Measurements from ENCODE around the gene CCDC197. TPM values are rescaled to one million over a fixed set of nuclear protein-coding genes. Genes with fewer than 3 reads are reported as not detected.

Gene CCDC197
- total RNA-seq, 3 donors from 2014 or later, result not detected

DNA sequence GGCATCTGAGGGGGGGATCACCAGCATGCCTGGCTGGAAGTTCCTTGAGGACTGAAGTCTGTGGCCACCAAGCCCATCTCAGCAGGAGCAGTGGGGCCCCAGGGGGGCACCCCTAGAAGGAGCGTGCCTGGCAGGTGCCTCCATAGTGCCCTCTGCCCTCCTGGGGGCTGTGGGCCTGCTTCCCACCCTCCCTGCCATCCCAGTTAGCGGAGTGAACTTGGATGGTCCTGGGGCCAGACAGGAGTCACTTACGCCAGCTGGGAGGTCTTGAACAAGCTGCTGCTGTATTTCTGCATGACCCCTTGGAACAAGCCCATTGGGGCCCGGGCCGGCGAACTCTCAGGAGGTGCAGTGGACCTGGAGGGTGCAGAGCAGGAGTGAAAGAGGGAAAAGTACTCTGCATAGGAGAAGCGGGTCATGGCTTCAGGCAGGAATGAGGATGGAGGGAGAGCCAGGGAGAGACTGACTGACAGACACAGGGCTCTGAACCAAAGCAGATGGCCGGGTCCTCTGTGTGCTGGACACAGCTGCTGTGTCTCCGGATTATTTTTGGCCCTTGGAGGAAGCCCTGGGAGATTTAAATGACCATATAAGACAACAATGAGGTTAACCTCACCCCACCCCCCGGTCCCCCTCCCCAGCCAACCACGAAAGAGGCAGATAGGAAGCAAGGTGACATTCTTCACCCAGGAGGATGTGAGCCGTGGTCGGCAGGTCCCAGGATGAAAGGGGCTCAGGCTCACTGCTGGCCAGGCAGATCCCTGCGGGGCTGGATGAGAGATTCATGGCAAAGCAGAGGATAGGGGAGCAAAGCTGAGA, 40.4 kb upstream of the CCDC197 start:
- H3K9me3 ChIP-seq, result no peaks in the 10 kb centered on the region
- intact Hi-C loops (cut with DNase I, micrococcal nuclease), result no loop called here
- H3K4me3 ChIP-seq, result no peak overlapping the region

DNA sequence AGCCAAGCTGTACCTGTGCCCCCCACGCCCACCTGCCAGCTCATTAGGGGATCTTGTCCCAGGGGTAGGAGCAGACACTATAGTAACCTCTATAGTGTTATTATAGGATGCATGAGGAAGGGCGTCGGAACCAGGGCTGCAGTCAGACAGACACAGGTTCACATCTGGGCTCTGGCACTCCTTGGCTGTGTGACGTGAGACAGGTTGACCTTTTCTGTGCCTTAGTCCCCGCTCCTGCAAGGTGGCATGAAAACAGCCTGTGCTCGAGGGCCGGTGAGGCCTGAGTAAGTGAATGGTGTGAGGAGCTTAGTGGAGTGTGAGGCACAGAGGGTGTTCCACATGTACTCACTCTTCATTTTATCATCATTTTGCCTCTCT, 39.8 kb upstream of the CCDC197 start:
- intact Hi-C loops (cut with DNase I, micrococcal nuclease), result no loop called here
- no peak overlapping the region for H3K4me3 ChIP-seq
- peaks cover 14% of the 10 kb centered on the region for H3K4me1 ChIP-seq (ENCODE audit: low read depth)
- H3K9me3 ChIP-seq, result no peaks in the 10 kb centered on the region
- DNase-seq (no peak), ATAC-seq (no peak)
- TF ChIP-seq, protein P1, sequence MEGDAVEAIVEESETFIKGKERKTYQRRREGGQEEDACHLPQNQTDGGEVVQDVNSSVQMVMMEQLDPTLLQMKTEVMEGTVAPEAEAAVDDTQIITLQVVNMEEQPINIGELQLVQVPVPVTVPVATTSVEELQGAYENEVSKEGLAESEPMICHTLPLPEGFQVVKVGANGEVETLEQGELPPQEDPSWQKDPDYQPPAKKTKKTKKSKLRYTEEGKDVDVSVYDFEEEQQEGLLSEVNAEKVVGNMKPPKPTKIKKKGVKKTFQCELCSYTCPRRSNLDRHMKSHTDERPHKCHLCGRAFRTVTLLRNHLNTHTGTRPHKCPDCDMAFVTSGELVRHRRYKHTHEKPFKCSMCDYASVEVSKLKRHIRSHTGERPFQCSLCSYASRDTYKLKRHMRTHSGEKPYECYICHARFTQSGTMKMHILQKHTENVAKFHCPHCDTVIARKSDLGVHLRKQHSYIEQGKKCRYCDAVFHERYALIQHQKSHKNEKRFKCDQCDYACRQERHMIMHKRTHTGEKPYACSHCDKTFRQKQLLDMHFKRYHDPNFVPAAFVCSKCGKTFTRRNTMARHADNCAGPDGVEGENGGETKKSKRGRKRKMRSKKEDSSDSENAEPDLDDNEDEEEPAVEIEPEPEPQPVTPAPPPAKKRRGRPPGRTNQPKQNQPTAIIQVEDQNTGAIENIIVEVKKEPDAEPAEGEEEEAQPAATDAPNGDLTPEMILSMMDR (IDR thresholded peaks at IDR 0.05), result no peak
- no peaks in the 10 kb centered on the region for H3K36me3 ChIP-seq (ENCODE audit: low read depth)

More for the DNA sequence above, 40.4 kb upstream of the CCDC197 start:
- ATAC-seq (no peak), DNase-seq (no peak)
- TF ChIP-seq, protein P1 (IDR thresholded peaks at IDR 0.05), result no peak
- H3K4me1 ChIP-seq (ENCODE audit: low read depth), result peaks cover 14% of the 10 kb centered on the region
- no peaks in the 10 kb centered on the region for H3K36me3 ChIP-seq (ENCODE audit: low read depth)

DNA sequence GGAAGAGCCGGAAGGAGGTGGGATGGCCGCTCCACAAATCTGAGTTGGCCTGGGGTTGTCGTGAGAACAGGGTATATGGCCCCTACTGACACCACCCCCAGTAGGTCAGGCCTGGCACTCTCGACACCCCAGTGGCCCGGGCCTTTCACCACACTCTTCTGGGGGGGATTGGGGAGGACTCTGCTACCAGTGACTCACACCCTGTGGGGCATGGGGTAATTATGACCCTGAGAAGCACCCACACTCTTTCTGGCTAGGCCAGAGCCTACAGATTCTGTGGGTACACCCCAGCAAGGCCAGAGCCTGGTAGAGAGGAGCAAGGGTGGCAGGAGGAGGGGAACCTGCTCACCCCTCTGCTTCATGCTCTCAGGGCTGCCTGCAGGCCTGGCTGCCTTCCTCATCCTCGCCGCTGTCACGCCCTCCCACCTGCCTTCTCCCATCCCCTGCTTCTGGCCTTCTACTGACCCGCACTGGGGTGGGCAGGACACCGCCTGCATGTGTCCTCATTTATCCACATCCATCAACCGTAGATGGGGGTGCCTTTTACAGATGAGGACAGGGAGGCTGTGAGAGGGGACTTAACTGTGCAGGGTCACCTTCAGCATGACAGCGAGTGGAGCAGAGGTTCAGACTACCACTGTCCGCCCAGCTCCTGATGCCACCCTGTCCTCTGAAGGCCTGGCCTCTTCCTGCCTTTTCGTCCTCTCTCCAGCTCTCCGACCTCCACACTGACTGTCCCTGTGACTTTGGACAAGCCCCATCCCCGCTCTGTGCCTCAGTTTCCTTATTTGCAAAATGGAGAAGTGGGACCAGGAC, 39.1 kb upstream of the CCDC197 start:
- Histone ChIP-seq H3K4me1 (ENCODE audit: low read depth) (peaks cover 14% of the 10 kb centered on the region), H3K9me3 (no peaks in the 10 kb centered on the region), H3K4me3 (no peak overlapping the region), H3K36me3 (ENCODE audit: low read depth) (no peaks in the 10 kb centered on the region)
- intact Hi-C loops (cut with DNase I, micrococcal nuclease), result no loop called here
- no peak for DNase-seq
- TF ChIP-seq, protein P1 (IDR thresholded peaks at IDR 0.05), result no peak
- ATAC-seq, result no peak

DNA sequence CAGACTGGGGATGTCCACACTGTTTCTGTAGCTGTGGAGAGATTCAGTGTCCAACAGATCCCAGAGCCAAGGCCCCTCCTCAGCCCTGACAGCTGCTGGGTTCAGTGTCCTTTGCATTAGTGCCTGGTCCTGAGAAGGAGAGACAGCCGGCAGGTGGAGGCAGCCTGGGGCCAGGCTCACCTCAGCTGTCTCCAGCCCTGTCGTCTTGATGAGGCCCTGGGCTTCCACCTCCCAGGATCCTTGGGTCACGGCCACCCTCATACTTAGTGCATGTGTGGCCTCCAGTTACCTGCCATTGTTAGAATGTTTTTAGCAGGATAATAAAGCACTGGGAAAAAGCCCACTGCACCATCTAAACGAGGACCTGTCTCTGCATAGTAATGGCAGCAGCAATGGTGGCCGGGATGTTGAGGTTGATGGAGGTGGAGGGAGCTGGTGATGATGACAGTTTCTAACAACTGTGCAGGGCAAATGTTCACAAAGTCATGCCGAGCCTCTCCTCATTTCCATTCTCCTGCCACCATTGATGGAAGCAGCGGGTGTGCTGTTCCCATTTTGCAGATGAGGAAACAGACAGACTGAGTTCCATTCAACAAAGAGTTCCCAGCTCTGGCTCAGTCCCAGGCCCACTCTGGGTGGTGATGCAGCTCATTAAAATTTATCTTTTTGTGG, 38.4 kb upstream of the CCDC197 start:
- peaks cover 14% of the 10 kb centered on the region for H3K4me1 ChIP-seq (ENCODE audit: low read depth)
- TF ChIP-seq, protein P1 (IDR thresholded peaks at IDR 0.05), result no peak
- intact Hi-C loops (cut with DNase I, micrococcal nuclease), result no loop called here
- no peaks in the 10 kb centered on the region for H3K9me3 ChIP-seq
- H3K36me3 ChIP-seq (ENCODE audit: low read depth), result no peaks in the 10 kb centered on the region
- no peak for DNase-seq
- ATAC-seq, result no peak
- no peak overlapping the region for H3K4me3 ChIP-seq

DNA sequence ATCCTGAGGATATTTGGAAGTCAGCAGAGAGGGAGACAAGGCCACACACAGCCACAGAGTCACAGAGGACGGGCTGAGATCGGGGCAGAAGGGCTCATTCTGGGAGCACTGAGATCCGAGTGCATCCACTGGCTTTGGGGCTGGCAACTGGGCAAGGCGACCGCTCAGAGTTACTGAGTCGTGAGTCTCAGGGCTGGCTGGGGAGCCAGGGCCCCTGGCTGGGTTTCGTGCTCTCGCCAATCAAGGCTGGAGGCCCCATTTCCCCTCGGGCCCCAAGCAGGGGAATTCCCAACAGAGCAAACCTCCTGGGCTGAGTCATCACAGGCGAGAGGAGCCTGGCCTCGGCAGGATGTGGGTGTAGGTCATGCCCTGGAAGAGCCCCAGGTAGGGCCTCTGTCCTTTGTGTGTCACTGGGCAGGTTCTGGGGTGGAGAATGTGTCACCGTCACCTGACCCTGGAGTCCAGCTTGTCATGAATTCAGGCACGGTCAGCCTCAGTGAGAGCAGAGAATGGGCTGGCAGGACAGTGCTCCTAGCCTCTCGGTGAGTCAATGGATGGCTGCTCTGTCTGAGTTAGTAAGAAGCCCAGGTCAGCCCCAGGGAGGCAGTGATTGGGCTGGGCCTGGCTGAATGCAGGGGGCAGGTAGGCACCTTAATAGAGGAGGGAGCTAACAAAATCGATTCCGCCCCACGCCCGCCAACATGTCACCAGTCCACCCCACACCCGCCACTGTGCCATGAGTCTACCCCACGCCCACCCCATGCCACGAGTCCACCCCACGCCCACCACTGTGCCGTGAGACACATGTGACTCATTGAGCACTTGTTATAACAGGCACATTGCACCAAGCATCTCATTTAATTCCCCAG, 37.6 kb upstream of the CCDC197 start:
- intact Hi-C loops (cut with DNase I, micrococcal nuclease), result no loop called here

More for the DNA sequence above, 37.6 kb upstream of the CCDC197 start:
- TF ChIP-seq, protein P1 (IDR thresholded peaks at IDR 0.05), result no peak
- H3K4me1 ChIP-seq (ENCODE audit: low read depth), result peaks cover 12% of the 10 kb centered on the region
- no peak overlapping the region for H3K4me3 ChIP-seq
- H3K9me3 ChIP-seq, result no peaks in the 10 kb centered on the region
- no peaks in the 10 kb centered on the region for H3K36me3 ChIP-seq (ENCODE audit: low read depth)
- DNase-seq (peak; percentile 66 to 91 (median 73)), ATAC-seq (peak; percentile 78)
